GM23338 (cell line): ENCODE results near the gene NUP54. TPM values are rescaled to one million over a fixed set of nuclear protein-coding genes. Genes with fewer than 3 reads are reported as not detected.

ENCODE experiments used
- ATAC-seq: fragments of 200-7000 bp; cut with Tn5 transposase; 3 replicates; pipeline ENCODE4 v1.9.1; 2020
- DNase-seq: peaks from one replicate; pipeline ENCODE4 v3.0.0-alpha.2; 2015; ENCODE audit warnings: low spot score
- H2AFZ ChIP-seq: fragments of 200-600 bp; sonication (generic); 2 replicates; pipeline ENCODE4 v1.8.0; 2016; ENCODE audit warnings: antibody characterized with exemption, mild to moderate bottlenecking, moderate library complexity
- H3F3A ChIP-seq: fragments of 200-600 bp; sonication (generic); replicated peaks from 2 replicates; pipeline ENCODE4 v1.8.0; 2017; ENCODE audit warnings: antibody characterized with exemption, mixed run types, low read depth
- H3K27ac ChIP-seq: fragments of 200-600 bp; sonication (generic); 2 replicates; pipeline ENCODE4 v1.6.1; 2016; ENCODE audit warnings: low read depth
- H3K27me3 ChIP-seq: fragments of 200-600 bp; sonication (generic); 2 replicates; pipeline ENCODE4 v1.8.0; 2016; ENCODE audit warnings: mild to moderate bottlenecking, mixed run types, moderate library complexity; ENCODE audit not compliant: insufficient read depth
- H3K36me3 ChIP-seq: fragments of 200-600 bp; sonication (generic); 2 replicates; pipeline ENCODE4 v1.8.0; 2016; ENCODE audit warnings: mild to moderate bottlenecking; ENCODE audit not compliant: insufficient read depth
- H3K4me1 ChIP-seq: fragments of 200-600 bp; sonication (generic); 2 replicates; pipeline ENCODE4 v1.8.0; 2016; ENCODE audit warnings: mild to moderate bottlenecking, moderate library complexity; ENCODE audit not compliant: insufficient read depth
- H3K4me2 ChIP-seq: fragments of 200-600 bp; sonication (generic); 2 replicates; pipeline ENCODE4 v1.7.1; 2017; ENCODE audit warnings: mixed run types
- H3K4me3 ChIP-seq: fragments of 200-600 bp; sonication (generic); 2 replicates; pipeline ENCODE4 v1.6.1; 2016; ENCODE audit warnings: mixed run types
- H3K79me2 ChIP-seq: fragments of 200-600 bp; sonication (generic); replicated peaks from 2 replicates; pipeline ENCODE4 v1.8.0; 2017; ENCODE audit warnings: mild to moderate bottlenecking; ENCODE audit not compliant: insufficient read depth
- H3K9me2 ChIP-seq: fragments of 200-600 bp; sonication (generic); 2 replicates; pipeline ENCODE4 v1.8.0; 2017; ENCODE audit not compliant: insufficient read depth
- H4K20me1 ChIP-seq: fragments of 200-600 bp; sonication (generic); replicated peaks from 2 replicates; pipeline ENCODE4 v1.8.0; 2017; ENCODE audit warnings: mild to moderate bottlenecking; ENCODE audit not compliant: insufficient read depth
- H3K27ac Mint-ChIP-seq: 2 replicates; pipeline ENCODE4 v1.8.0; 2020; ENCODE audit warnings: inconsistent platforms, mild to moderate bottlenecking, moderate library complexity, mixed read lengths
- H3K27me3 Mint-ChIP-seq: 3 replicates; pipeline ENCODE4 v1.8.0; 2022; ENCODE audit warnings: low read depth, mild to moderate bottlenecking, moderate library complexity, mixed read lengths, inconsistent platforms; ENCODE audit not compliant: insufficient read depth, poor library complexity
- H3K36me3 Mint-ChIP-seq: 3 replicates; pipeline ENCODE4 v1.8.0; 2021; ENCODE audit warnings: low read depth, mild to moderate bottlenecking, inconsistent platforms, moderate library complexity, mixed read lengths
- H3K4me1 Mint-ChIP-seq: 3 replicates; pipeline ENCODE4 v1.8.0; 2020; ENCODE audit warnings: mild to moderate bottlenecking, inconsistent platforms, mixed read lengths
- H3K4me3 Mint-ChIP-seq: 3 replicates; pipeline ENCODE4 v1.8.0; 2021; ENCODE audit warnings: moderate library complexity, mild to moderate bottlenecking, inconsistent platforms, mixed read lengths
- H3K9me3 Mint-ChIP-seq: 3 replicates; pipeline ENCODE4 v1.8.0; 2020; ENCODE audit warnings: moderate library complexity, mild to moderate bottlenecking, inconsistent platforms, mixed read lengths
- CREB1 ChIP-seq: fragments of 250-450 bp; sonication (Bioruptor Pico); IDR thresholded peaks from 2 replicates; pipeline ENCODE4 v1.5.0; 2020; ENCODE audit warnings: low read depth, mild to moderate bottlenecking, moderate library complexity
- EZH2 ChIP-seq: fragments of 200-600 bp; sonication (generic); IDR thresholded peaks from one replicate; pipeline ENCODE4 v1.8.0; 2017; ENCODE audit warnings: antibody characterized with exemption, mild to moderate bottlenecking, low read depth; ENCODE audit not compliant: unreplicated experiment
- EZH2phosphoT487 ChIP-seq: fragments of 200-600 bp; sonication (generic); IDR thresholded peaks from one replicate; pipeline ENCODE4 v1.8.1; 2018; ENCODE audit warnings: antibody characterized with exemption; ENCODE audit not compliant: unreplicated experiment
- JUNB ChIP-seq: IDR thresholded peaks from one replicate; pipeline ENCODE4 v1.6.1; 2016; ENCODE audit warnings: antibody characterized with exemption; ENCODE audit not compliant: unreplicated experiment
- NANOG ChIP-seq: IDR thresholded peaks from 2 replicates; pipeline ENCODE4 v1.6.1; 2016; ENCODE audit warnings: antibody characterized with exemption, borderline replicate concordance
- POLR2AphosphoS5 ChIP-seq: IDR thresholded peaks from 2 replicates; pipeline ENCODE4 v1.6.1; 2016; ENCODE audit warnings: antibody characterized with exemption, low read depth
- STAT1 ChIP-seq: IDR thresholded peaks from one replicate; pipeline ENCODE4 v1.6.1; 2016; ENCODE audit warnings: antibody characterized with exemption; ENCODE audit not compliant: unreplicated experiment
- ZNF114 ChIP-seq: fragments of 250-450 bp; sonication (Bioruptor Pico); IDR thresholded peaks from 2 replicates; pipeline ENCODE4 v1.5.0; 2020; ENCODE audit warnings: mild to moderate bottlenecking, moderate library complexity
- ZNF331 ChIP-seq: fragments of 250-450 bp; sonication (Bioruptor Pico); IDR thresholded peaks from 2 replicates; pipeline ENCODE4 v1.5.0; 2020; ENCODE audit warnings: low read depth, mild to moderate bottlenecking, moderate library complexity
- ZNF462 ChIP-seq: fragments of 250-450 bp; sonication (Bioruptor Pico); IDR thresholded peaks from 2 replicates; pipeline ENCODE4 v1.5.0; 2020; ENCODE audit warnings: mild to moderate bottlenecking, moderate library complexity
- polyA plus RNA-seq: library from polyadenylated mRNA; unstranded; fragments of >200 nt; fragmentation: Nextera tagmentation; extraction: Ambion mirVana; gene quantifications from 2 replicates; pipeline ENCODE4 v1.2.1, GENCODE V29; 2016
- total RNA-seq: library from RNA; depleted of rRNA; stranded (reverse); fragments of >200 nt; shearing (Covaris generic); gene quantifications from 2 replicates; pipeline ENCODE4 v1.2.3, GENCODE V29; 2014
- TF ChIP-seq, protein P1 (sequence below): IDR thresholded peaks from one replicate; pipeline ENCODE4 v1.6.1; 2018; ENCODE audit warnings: antibody characterized with exemption; ENCODE audit not compliant: unreplicated experiment
- TF ChIP-seq, protein P2 (sequence below), 2 experiments: fragments of 200-600 bp in 1 of 2; sonication (generic) in 1 of 2; conservative IDR thresholded peaks; 2 replicates each; pipeline versions ENCODE4 v1.5.1 to v1.6.1; 2016 to 2017; ENCODE audit warnings: antibody characterized with exemption in 2 of 2, low read depth in 2 of 2, mild to moderate bottlenecking in 2 of 2, moderate library complexity in 1 of 2
- TF ChIP-seq, protein P3 (sequence below): IDR thresholded peaks from 2 replicates; pipeline ENCODE4 v1.6.1; 2016; ENCODE audit warnings: antibody characterized with exemption

NUP54 gene
- total and polyA plus RNA-seq, 2 experiments from 2014 or later, result 97.8 to 118 TPM

GRCh38 chr4:76168688-76169087, 20.5 kb upstream of the NUP54 start:
- Histone ChIP-seq H3K27me3 (no peaks in the 10 kb centered on the region), H3K4me2 (no peak overlapping the region), H3K79me2 (no peaks in the 10 kb centered on the region), H3K9me2 (no peaks in the 10 kb centered on the region), H3K36me3 (no peaks in the 10 kb centered on the region), H2AFZ (no peak overlapping the region), H3F3A (no peaks in the 10 kb centered on the region), H4K20me1 (no peaks in the 10 kb centered on the region; the same call in 1 of the 2 replicates), H3K4me1 (no peaks in the 10 kb centered on the region), H3K4me3 (no peak overlapping the region), H3K27ac (no peak overlapping the region)
- peaks cover 2% of the 10 kb centered on the region for H3K27me3 Mint-ChIP-seq
- H3K27ac Mint-ChIP-seq, result no peak overlapping the region
- no peaks in the 10 kb centered on the region; the same call in 2 of the 3 replicates for H3K4me1 Mint-ChIP-seq
- H3K9me3 Mint-ChIP-seq, result no peaks in the 10 kb centered on the region
- H3K36me3 Mint-ChIP-seq, result peaks cover 26% of the 10 kb centered on the region; the same call in 2 of the 3 replicates
- TF ChIP-seq STAT1, result no peak
- TF ChIP-seq ZNF114 (CRISPR knock-in tag), result no peak
- TF ChIP-seq, protein P1, sequence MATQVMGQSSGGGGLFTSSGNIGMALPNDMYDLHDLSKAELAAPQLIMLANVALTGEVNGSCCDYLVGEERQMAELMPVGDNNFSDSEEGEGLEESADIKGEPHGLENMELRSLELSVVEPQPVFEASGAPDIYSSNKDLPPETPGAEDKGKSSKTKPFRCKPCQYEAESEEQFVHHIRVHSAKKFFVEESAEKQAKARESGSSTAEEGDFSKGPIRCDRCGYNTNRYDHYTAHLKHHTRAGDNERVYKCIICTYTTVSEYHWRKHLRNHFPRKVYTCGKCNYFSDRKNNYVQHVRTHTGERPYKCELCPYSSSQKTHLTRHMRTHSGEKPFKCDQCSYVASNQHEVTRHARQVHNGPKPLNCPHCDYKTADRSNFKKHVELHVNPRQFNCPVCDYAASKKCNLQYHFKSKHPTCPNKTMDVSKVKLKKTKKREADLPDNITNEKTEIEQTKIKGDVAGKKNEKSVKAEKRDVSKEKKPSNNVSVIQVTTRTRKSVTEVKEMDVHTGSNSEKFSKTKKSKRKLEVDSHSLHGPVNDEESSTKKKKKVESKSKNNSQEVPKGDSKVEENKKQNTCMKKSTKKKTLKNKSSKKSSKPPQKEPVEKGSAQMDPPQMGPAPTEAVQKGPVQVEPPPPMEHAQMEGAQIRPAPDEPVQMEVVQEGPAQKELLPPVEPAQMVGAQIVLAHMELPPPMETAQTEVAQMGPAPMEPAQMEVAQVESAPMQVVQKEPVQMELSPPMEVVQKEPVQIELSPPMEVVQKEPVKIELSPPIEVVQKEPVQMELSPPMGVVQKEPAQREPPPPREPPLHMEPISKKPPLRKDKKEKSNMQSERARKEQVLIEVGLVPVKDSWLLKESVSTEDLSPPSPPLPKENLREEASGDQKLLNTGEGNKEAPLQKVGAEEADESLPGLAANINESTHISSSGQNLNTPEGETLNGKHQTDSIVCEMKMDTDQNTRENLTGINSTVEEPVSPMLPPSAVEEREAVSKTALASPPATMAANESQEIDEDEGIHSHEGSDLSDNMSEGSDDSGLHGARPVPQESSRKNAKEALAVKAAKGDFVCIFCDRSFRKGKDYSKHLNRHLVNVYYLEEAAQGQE, result no peak
- no peak for TF ChIP-seq POLR2AphosphoS5
- TF ChIP-seq JUNB, result no peak
- no peak for TF ChIP-seq NANOG
- TF ChIP-seq EZH2phosphoT487, result no peak
- no peak for TF ChIP-seq EZH2
- no peak for TF ChIP-seq CREB1 (CRISPR knock-in tag)
- TF ChIP-seq, protein P2, sequence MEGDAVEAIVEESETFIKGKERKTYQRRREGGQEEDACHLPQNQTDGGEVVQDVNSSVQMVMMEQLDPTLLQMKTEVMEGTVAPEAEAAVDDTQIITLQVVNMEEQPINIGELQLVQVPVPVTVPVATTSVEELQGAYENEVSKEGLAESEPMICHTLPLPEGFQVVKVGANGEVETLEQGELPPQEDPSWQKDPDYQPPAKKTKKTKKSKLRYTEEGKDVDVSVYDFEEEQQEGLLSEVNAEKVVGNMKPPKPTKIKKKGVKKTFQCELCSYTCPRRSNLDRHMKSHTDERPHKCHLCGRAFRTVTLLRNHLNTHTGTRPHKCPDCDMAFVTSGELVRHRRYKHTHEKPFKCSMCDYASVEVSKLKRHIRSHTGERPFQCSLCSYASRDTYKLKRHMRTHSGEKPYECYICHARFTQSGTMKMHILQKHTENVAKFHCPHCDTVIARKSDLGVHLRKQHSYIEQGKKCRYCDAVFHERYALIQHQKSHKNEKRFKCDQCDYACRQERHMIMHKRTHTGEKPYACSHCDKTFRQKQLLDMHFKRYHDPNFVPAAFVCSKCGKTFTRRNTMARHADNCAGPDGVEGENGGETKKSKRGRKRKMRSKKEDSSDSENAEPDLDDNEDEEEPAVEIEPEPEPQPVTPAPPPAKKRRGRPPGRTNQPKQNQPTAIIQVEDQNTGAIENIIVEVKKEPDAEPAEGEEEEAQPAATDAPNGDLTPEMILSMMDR (conservative IDR thresholded peaks at IDR 0.05; ENCODE audit: low read depth in 2 of 2), result no peak
- TF ChIP-seq ZNF331 (CRISPR knock-in tag), result no peak
- TF ChIP-seq ZNF462 (CRISPR knock-in tag), result no peak
- TF ChIP-seq, protein P3, sequence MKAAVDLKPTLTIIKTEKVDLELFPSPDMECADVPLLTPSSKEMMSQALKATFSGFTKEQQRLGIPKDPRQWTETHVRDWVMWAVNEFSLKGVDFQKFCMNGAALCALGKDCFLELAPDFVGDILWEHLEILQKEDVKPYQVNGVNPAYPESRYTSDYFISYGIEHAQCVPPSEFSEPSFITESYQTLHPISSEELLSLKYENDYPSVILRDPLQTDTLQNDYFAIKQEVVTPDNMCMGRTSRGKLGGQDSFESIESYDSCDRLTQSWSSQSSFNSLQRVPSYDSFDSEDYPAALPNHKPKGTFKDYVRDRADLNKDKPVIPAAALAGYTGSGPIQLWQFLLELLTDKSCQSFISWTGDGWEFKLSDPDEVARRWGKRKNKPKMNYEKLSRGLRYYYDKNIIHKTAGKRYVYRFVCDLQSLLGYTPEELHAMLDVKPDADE, result no peak
- no peak overlapping the region for H3K4me3 Mint-ChIP-seq
- DNase-seq (no peak), ATAC-seq (no peak)
